AG09309 (cell line): ENCODE data around the gene HIVEP3.

Source experiments
- DNase-seq: peaks from one replicate; pipeline ENCODE4 v3.0.0-alpha.2; 2010; ENCODE audit warnings: low read depth
- H3K4me3 ChIP-seq: 2 replicates; pipeline ENCODE4 v1.5.1; 2011; ENCODE audit warnings: mild to moderate bottlenecking, low read depth, low read length, moderate library complexity; ENCODE audit not compliant: control insufficient read depth
- CTCF ChIP-seq: IDR thresholded peaks from 2 replicates; pipeline ENCODE4 v1.5.1; 2011; ENCODE audit warnings: mild to moderate bottlenecking, low read depth, low read length, inconsistent platforms; ENCODE audit not compliant: insufficient read depth, control insufficient read depth; ENCODE audit errors: missing control alignments

The HIVEP3 gene

GRCh38 chr1:41536361-41536802, 382.3 kb downstream of the HIVEP3 start:
- no peak for DNase-seq
- no peak overlapping the region for H3K4me3 ChIP-seq
- no peak for TF ChIP-seq CTCF

GRCh38 chr1:41535716-41536115, 383.0 kb downstream of the HIVEP3 start:
- DNase-seq: no peak
- TF ChIP-seq CTCF: no peak

GRCh38 chr1:41535276-41535675, 383.4 kb downstream of the HIVEP3 start:
- DNase-seq: no peak
- no peak for TF ChIP-seq CTCF
- H3K4me3 ChIP-seq: no peak overlapping the region

More at GRCh38 chr1:41535716-41536115, 383.0 kb downstream of the HIVEP3 start:
- H3K4me3 ChIP-seq: no peak overlapping the region

GRCh38 chr1:41534181-41535076, 384.3 kb downstream of the HIVEP3 start:
- no peak for DNase-seq
- no peak overlapping the region for H3K4me3 ChIP-seq
- TF ChIP-seq CTCF: no peak

GRCh38 chr1:41533731-41534080, 385.0 kb downstream of the HIVEP3 start:
- TF ChIP-seq CTCF: no peak
- H3K4me3 ChIP-seq: no peak overlapping the region

GRCh38 chr1:41533016-41533730, 385.5 kb downstream of the HIVEP3 start:
- no peak overlapping the region for H3K4me3 ChIP-seq
- no peak for DNase-seq

More at GRCh38 chr1:41533731-41534080, 385.0 kb downstream of the HIVEP3 start:
- DNase-seq: no peak

More at GRCh38 chr1:41533016-41533730, 385.5 kb downstream of the HIVEP3 start:
- no peak for TF ChIP-seq CTCF
